ENCODE measurements around the gene SPAG8. TPM values are rescaled to one million over a fixed set of nuclear protein-coding genes. Genes with fewer than 3 reads are reported as not detected.

The SPAG8 gene, protein sequence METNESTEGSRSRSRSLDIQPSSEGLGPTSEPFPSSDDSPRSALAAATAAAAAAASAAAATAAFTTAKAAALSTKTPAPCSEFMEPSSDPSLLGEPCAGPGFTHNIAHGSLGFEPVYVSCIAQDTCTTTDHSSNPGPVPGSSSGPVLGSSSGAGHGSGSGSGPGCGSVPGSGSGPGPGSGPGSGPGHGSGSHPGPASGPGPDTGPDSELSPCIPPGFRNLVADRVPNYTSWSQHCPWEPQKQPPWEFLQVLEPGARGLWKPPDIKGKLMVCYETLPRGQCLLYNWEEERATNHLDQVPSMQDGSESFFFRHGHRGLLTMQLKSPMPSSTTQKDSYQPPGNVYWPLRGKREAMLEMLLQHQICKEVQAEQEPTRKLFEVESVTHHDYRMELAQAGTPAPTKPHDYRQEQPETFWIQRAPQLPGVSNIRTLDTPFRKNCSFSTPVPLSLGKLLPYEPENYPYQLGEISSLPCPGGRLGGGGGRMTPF
- 2.9 TPM for total RNA-seq

DNA sequence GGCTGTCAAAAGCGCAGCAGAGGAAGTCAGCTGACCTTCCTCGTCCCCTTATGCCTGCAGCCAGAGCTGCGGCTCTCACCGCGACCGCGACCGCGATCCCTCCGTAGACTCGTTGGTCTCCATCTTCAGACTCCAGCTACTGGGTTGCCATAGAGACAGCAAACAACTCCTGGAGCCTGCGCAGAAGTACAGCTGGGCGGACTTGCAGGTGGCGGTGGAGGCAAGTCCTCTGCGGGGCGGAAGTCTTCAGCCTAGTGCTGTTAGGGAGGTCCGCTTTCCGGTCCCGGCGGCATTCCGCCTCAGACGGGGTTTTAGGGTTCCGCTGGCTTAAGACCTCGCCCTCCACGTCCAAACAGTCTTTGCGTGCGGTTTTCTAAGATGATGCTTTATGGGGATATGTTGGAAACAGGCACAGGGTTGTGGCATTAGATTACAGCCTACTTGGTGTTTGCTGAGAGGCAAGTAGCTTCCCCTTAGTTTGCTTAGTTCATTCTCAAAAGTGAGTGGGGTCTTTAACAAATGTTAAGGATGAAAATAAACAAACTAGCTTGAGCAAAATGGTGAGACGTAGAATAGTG is at the start of gene SPAG8:
Gene SPAG8 (minus strand): TSS at position 238 of the 578 bp plus-strand sequence. CDS start 115 bp downstream, at position 123.
- DNase-seq (ENCODE audit: low spot score in 2 of 2) = peak; percentile 75 to 88
- no peak for FAIRE-seq

DNA sequence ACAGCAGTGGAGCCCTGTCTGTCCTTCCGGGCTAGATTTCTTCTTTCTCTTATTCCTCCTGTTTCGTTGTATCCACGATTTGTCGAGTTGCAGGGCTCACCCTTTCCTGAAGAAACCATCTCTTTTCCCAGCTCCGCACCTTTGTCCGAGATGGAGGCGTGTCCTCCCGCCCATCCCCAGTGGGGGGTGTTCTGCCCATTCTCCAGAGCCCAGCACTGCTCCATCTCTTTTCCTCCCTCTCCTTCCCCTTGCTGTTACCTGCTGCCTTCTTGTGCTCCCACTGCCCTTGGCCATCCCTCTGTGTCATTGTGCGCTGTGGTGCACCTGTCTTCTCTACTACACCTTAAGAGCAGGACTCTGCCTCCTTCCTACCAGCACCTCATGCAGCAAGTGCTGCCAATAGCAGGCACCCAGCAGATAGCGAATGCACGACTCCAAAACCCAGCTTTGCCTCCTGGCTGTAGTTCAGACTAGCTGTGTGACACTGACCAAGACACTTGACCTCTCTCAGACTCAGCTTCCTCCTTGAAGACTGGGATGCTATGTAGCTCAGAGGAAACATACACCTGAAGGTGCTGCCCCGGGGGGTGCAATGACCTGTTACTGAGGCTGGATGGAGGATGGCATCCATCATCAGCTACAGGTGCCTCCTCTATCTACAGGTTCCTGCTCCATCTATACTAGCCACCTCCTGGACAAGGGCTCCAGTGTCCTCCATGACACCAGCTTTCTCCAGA is 49.3 kb upstream of the SPAG8 start:
- FAIRE-seq (no peak), DNase-seq (ENCODE audit: low spot score in 2 of 2) (no peak)

DNA sequence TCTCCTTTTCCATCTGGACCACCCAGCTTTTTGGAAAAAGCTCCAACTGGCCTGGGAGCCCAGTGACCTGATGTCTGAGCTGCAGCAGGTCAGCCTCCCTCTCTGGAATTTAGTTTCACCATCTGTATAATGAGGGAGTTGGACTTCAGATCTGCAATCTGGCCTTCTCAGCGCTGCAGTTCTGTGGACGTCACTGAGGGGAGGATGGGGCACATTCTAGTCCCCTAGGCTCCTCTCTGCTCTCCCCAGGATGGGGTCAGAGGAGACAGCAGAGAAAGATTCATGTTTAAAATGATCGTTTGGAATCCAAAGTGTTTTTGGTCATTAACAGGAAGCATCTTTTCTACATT is 47.9 kb upstream of the SPAG8 start:
- DNase-seq (ENCODE audit: low spot score in 2 of 2) (no peak), FAIRE-seq (no peak)

DNA sequence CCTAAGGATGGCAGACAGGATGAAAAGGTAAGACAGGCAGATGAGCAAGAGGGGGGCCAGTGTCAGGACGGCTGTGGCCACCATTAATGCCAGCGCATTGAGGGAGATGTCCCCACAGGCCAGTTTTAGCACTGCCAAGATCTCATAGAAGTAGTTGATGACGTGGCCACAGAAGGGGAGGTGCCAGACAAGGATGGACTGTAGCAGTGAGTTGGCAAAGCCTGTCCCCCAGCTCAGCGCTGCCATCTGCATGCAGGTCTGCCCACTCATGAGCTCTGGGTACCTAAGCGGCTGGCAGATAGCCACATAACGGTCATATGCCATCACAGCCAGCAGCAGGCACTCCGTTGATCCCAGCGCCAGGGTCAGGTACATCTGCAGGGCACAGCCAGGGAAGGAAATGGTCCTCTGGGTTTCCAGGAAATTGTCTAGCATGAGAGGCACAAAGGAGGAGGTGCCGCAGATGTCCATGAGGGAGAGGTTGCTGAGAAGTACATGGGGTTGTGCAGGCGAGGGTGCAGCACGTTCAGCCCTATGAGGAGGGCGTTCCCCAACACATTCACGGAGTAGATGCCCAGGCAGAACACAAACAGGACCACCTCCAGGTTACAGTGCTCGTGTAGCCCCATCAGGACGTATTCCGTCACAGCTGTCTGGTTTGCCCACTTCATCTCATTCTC is 47.4 kb upstream of the SPAG8 start:
- DNase-seq (ENCODE audit: low spot score in 2 of 2) (peak in 1 of 2 donors; percentile 47), FAIRE-seq (no peak)

DNA sequence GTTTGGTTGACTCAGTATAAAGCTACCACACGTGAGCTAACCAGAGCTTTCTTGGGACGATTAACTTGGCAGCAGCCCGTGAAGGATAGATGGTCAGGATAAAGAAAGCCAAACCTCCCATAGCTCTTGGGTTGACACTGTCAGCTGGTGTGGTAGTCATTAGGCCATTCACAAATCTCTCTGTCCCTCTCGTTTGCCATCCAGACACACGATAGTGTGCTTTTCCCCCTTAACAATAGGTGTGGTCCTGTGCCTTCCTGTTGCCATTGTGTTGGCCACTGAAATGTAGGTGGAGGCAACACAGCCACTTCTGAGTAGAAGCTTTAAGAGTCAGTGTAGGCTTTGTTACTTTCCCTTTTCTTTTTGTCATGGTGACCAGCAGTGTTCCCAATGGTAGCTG is 46.4 kb upstream of the SPAG8 start:
- no peak for FAIRE-seq
- DNase-seq (ENCODE audit: low spot score in 2 of 2) = no peak

DNA sequence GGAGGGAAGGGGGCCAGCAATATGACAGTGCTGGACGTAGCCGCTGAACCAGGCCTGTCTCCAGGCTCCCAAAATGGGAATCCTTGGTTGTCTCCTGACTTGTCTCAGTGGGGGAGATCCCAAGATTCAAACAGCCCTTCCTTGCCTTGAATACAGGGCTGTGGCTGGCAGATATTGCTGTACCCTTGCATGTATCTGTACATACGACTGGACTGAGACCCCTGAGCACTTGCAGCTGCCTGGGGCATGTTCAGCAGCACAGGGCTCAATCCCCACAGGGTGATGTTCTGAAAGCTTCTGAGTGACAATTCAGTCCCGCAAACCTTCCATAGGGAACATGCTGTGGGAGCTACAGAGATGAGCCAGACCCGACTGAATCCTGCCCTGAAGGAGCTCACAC is 44.8 kb upstream of the SPAG8 start:
- DNase-seq (ENCODE audit: low spot score in 2 of 2) (no peak), FAIRE-seq (no peak)

DNA sequence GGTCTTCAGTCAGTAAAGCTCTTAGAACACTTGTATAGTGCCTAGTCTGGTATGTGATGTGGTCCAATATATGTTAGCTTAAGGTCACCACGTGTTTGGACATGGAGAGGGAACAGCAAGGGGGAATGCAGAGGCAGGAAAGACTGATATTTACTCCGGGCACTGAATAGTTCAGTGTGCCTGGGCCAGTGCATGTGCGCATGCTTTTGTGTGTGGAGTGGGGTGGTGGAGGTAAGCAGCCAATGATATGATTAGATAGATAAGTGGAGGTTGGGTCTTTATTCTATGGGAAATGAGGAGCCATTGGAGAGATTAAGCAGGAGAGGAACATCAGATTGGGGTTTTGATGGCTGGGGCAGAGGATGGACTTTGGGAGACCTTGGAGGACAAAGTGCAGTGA is 44.1 kb upstream of the SPAG8 start:
- FAIRE-seq = no peak
- no peak for DNase-seq (ENCODE audit: low spot score in 2 of 2)

DNA sequence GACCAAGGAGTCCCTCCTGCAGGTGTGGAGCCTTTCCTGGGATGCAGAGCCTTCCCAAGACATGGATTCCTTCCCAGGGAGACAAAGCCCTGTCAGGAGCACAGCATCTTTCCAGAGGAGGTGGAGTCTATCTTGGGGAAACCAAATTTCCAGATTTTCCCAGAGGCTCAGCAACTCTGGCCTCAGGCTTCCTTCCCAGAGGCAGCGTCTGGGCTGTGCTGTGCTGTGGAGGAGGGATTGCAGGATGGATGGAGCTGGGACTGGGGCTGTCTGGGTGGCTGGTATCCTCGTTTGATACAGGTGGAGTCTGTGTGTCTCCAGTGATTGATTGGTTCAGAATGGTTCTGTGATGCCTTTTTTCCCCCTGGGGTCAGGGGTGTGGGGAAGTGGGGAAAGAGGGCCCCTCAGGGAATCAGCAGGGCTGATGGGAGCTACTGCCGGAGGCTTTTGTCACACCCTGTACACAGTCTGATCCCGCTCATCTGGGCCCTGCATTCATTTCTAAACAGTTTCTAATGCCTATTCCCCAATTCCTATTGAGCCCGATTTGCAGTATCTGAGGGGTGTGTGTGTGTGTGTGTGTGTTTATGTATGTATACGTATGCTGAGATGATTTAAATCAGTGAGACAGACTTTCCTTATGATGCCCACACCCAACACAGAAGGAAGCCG is 42.2 kb upstream of the SPAG8 start:
- FAIRE-seq = no peak

DNA sequence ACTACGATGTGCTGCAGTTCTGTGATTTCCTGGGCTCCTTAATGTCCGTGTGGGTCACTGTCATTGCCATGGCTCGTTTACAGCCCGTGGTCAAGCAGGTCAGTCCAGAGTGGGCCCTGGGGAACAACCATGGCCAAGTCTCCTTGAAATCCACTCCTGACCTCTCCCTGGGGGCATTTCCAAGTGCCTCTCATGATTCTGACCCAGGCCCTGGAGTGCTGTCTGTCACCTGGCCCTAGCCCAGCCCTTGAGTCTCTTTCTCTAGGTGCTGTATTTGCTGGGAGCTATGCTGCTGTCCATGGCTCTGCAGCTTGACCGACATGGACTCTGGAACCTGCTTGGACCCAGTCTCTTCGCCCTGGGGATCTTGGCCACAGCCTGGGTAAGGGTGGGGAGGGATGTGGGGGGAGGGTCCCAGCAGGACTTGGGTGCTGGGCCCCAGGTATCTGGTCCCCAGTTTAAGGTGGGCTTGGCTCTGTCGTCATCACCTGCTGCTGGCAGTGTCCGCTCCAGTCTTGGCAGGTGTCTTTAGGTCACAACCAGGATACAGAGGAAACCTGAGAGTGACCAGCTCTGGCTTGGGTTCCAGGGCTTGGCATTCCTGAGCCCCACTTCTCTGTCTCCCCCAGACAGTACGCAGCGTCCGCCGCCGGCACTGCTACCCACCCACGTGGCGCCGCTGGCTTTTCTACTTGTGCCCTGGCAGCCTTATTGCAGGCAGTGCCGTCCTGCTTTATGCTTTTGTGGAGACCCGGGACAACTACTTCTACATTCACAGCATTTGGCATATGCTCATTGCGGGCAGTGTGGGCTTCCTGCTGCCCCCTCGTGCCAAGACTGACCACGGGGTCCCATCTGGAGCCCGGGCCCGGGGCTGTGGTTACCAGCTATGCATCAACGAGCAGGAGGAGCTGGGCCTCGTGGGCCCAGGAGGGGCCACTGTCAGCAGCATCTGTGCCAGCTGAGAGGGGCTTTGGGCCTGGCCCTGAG is 41.1 kb upstream of the SPAG8 start:
- no peak for FAIRE-seq
- DNase-seq (ENCODE audit: low spot score in 2 of 2) = no peak

More for the DNA sequence above, 42.2 kb upstream of the SPAG8 start:
- DNase-seq (ENCODE audit: low spot score in 2 of 2) = no peak

DNA sequence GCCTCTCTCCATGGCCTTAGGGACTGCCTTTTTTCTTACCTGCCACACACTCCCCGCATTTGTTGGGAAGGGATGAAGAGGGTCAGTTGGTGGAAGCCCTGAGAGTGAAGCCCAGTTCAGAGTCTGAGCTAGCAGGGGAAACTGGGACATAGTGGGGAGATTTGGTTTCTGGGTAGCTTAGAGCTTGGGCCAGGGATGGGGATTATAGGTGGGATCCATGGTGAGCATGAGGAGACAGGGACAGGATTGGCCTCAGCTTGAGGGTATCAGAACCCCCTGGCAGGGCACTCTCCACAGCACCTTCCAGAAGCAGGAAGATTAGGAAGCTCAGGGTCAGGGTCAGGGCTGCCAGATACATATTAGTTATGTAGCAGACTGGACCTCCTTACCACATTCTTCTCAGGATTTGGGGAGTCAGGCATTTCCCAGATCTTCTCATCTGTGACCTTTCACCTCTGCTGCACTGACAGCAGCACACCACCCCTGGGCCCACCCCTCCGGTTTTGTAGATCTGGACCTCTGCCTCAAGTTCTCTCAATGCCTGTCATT is 40.3 kb upstream of the SPAG8 start:
- no peak for FAIRE-seq
- no peak for DNase-seq (ENCODE audit: low spot score in 2 of 2)

DNA sequence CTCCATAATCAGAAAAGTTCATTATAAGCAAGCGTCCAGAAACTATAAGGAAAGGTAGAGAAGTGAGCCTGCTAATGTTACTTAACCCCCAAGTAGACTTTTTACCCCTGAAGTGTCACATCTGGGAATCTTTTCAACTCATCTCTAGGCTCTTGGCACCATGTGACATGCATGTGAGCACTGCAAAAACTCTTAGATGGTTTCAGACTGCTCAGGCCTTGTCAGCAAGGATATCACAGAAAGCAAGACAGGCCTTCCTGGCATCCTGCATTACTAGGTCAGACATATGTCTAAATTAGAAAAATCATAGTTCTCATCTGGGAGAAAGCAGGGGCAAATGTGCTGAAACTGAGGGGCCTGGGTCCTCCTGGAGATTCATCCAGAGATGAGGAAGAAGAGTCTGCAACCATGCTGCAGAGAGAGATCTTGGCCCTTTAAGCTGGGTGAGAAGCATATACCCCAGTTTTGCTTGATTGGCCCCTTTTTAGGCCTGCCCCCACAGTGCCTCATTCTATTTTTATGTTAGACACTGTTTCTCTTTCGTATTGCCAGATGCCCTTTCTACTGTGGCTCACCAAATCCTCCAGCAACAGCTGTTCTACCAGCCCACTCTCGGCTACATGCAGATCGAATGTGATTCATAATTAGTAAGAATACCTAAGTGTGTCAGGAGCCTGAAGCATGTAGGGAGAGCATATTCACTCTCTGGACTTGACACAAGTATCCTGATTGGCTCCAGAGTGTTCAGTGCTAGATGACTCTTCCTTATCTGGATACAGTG is 35.9 kb upstream of the SPAG8 start:
- DNase-seq (ENCODE audit: low spot score in 2 of 2) (peak in 1 of 2 donors; percentile 42), FAIRE-seq (no peak)

DNA sequence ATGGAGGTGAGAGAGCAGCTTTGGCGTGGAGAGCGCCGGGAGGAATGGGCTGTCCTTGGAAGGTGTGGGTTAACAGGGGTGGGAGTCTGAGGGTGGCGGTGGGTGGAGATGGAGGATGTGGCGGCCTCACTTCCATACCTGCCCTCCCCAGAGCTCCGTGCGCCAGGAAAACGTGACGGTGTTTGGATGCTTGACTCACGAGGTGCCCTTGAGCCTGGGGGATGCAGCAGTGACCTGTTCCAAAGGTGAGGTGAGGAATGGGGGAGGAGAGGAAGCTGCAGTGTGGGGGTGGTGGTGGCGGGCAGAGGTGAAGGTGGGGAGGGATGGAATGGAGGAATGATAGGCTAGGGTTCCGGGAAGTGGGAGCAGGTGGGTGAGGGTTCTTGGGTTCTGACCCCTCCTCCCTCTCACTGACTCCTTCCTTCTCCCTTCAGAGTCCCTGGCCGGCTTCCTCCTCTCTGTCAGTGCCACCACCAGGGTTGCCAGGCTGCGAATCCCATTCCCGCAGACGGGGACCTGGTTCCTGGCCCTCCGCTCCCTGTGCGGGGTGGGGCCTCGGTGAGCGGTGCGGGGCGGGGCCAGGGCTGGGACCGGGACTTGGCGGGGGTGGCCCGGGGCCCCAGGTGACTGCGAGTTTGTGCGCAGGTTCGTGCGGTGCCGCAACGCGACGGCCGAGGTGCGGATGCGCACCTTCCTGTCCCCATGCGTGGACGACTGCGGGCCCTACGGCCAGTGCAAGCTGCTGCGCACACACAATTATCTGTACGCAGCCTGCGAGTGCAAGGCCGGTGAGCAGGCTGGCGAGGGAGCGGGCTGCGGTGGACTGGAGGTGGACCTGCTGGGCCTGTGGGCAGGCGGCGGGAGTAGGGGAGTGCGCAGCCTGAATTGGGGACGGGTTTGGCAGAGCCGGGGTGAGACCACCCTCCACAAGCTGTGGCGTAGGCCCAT is 34.0 kb upstream of the SPAG8 start:
- FAIRE-seq = no peak

DNA sequence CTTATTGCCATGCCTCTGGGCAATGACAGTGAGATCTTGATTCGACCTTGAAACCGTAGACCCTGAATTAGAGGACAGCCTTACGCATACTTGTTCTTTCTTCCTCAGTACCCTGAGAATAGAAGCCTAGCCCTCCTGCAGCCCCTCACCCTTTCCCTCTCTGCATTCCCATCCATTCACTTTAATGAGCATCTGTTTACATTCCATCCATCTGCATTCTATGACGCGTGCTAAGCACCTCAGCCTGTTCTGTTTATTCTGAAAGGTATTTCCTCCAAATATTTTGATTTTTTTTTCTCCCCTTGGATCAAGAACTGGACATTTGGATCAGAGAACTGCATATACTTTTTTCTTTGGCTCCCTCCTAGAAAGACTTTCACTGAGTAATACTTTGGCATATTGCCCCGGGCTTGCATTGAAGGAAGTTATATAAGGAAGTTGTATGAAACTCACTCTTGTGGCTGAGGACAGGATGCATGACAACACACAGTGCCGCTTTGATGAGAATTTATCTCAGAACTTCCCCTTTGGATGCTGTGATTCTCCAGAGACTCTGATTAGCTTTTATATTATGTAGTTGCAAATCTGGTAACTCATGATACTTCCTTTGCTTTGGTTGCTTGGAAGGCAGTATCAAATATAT is 32.7 kb upstream of the SPAG8 start:
- FAIRE-seq (no peak), DNase-seq (ENCODE audit: low spot score in 2 of 2) (peak; percentile 58 to 68)

More for the DNA sequence above, 34.0 kb upstream of the SPAG8 start:
- no peak for DNase-seq (ENCODE audit: low spot score in 2 of 2)

DNA sequence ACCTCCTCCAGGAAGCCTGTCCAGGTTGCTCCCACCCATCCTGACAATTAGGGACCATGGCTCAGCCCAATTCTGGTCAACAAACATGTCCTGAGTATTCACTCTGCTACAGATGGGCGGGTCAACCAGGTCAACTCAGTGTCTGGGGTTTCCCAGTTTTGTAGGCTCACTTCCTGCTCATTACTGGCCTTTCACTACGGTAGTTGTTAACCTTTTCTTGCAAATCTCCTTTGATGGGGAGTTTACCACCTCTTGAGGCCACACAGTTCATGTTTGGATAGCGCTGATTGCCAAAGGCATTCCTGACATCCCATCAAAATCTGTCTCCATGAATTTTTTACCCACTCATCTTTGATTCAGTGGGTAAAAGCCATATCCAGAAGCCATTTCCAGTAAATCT is 30.7 kb upstream of the SPAG8 start:
- no peak for DNase-seq (ENCODE audit: low spot score in 2 of 2)
- FAIRE-seq = no peak

DNA sequence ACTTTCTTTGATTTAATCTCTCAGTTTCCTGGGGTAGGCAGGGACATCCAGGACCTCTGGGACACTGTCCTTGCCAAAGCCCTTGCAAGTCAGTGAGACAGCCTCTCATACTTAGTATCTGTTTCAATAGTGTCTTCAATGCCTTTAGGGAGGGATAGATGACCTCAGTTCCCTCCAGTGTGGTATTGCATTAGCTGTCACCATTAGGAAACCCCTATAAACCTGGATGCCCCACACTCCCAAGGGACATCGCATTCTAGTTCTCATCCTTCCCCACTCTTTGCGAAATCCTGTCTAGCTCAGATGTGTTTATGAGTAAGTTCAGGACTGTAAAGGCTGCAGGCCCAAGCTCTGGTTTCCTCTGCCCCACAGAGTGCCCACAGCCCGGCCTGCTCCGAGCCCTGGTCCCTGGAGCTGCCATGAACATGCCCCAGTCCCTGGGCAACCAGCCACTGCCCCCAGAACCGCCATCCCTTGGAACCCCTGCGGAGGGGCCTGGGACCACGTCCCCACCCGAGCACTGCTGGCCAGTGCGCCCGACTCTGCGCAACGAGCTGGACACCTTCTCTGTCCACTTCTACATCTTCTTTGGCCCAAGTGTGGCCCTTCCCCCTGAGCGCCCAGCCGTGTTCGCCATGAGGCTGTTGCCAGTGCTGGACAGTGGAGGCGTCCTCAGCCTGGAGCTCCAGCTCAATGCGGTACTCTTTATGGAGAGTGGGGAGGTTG is 30.1 kb upstream of the SPAG8 start:
- no peak for DNase-seq (ENCODE audit: low spot score in 2 of 2)
- FAIRE-seq = no peak

DNA sequence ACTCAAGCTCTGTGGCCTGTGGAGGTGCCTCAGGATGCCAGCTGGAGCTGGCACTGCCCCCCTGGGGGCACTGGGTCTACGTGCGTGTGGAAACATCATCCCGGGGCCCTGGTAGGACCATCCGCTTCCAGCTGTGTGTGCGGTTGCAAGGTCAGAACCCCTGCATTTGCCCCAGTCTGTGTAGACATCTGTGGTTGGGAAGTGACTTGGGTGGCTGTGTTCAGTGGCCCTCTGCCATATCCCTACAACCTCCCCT is 29.5 kb upstream of the SPAG8 start:
- FAIRE-seq = no peak

More for the DNA sequence above, 29.5 kb upstream of the SPAG8 start:
- DNase-seq (ENCODE audit: low spot score in 2 of 2) = no peak
